A549 (cell line): ENCODE results near the gene SCAP. TPM values are rescaled to one million over a fixed set of nuclear protein-coding genes. Genes with fewer than 3 reads are reported as not detected.

ENCODE experiments used
- ATAC-seq, 2 experiments: fragments of 200-7000 bp in 1 of 2; fragments of >200 bp in 1 of 2; cut with Nextera tagmentation in 1 of 2; cut with Tn5 transposase in 1 of 2; 3 replicates each; pipeline versions ENCODE4 v1.8.0 to v1.9.1; 2018 to 2020; ENCODE audit warnings: mild to moderate bottlenecking in 1 of 2, moderate library complexity in 1 of 2
- CTCF ChIA-PET: fragments of 300-600 bp; sonication (Branson Sonifier 250); formaldehyde crosslinking; extraction: SDS; loops from one replicate; lab custom pipeline; 2021; ENCODE audit warnings: antibody characterized with exemption, inconsistent platforms; lab: Yijun Ruan, JAX
- POLR2A ChIA-PET: fragments of 350-600 bp; formaldehyde crosslinking; extraction: SDS; loops from one replicate; lab custom pipeline; 2021; ENCODE audit warnings: antibody characterized with exemption, inconsistent platforms; lab: Yijun Ruan, JAX
- DNase-seq, 2 experiments: peaks; one replicate each; pipeline versions ENCODE4 v3.0.0 to v3.0.0-alpha.2; 2011 to 2016; ENCODE audit warnings: low read depth in 1 of 2, low spot score in 1 of 2
- FAIRE-seq: peaks from 2 replicates; lab custom pipeline; 2011; peaks lifted over from hg19 to GRCh38; lab: Jason Lieb, UNC
- H3K27ac ChIP-seq, 2 experiments: fragments of >200 bp; sonication (Bioruptor Twin); formaldehyde crosslinking; 3 replicates each; pipeline ENCODE4 v1.5.1; 2016 to 2017
- H3K4me1 ChIP-seq: fragments of >200 bp; sonication (Bioruptor Twin); formaldehyde crosslinking; 3 replicates; pipeline ENCODE4 v1.6.1; 2016
- H3K4me2 ChIP-seq: fragments of >200 bp; sonication (Bioruptor Twin); formaldehyde crosslinking; 3 replicates; pipeline ENCODE4 v1.6.1; 2016
- H3K4me3 ChIP-seq: fragments of >200 bp; sonication (Bioruptor Twin); formaldehyde crosslinking; 3 replicates; pipeline ENCODE4 v1.5.1; 2016
- H3K9me3 ChIP-seq: fragments of >200 bp; sonication (Bioruptor Twin); formaldehyde crosslinking; 3 replicates; pipeline ENCODE4 v1.6.1; 2016
- BCL3 ChIP-seq: fragments of >200 bp; sonication (Bioruptor Twin); formaldehyde crosslinking; IDR thresholded peaks from 3 replicates; pipeline ENCODE4 v1.6.1; 2016
- CTCF ChIP-seq: fragments of >200 bp; sonication (Bioruptor Twin); formaldehyde crosslinking; IDR thresholded peaks from 3 replicates; pipeline ENCODE4 v1.5.1; 2016
- E2F6 ChIP-seq: IDR thresholded peaks from 2 replicates; pipeline ENCODE4 v1.6.1; 2012; ENCODE audit warnings: low read depth, borderline replicate concordance
- EHMT2 ChIP-seq: fragments of 200-600 bp; sonication (generic); IDR thresholded peaks from 2 replicates; pipeline ENCODE4 v1.6.1; 2016; ENCODE audit warnings: antibody characterized with exemption, low read depth, mild to moderate bottlenecking, moderate library complexity
- EP300 ChIP-seq, 2 experiments: fragments of >200 bp; sonication (Bioruptor Twin); formaldehyde crosslinking; IDR thresholded peaks; 2 replicates in 1 of 2; 3 replicates in 1 of 2; pipeline ENCODE4 v1.6.1; 2016 to 2017
- HES2 ChIP-seq: fragments of >200 bp; sonication (Bioruptor Twin); formaldehyde crosslinking; IDR thresholded peaks from 2 replicates; pipeline ENCODE4 v1.6.1; 2016
- HEYL ChIP-seq: fragments of 250-450 bp; sonication (Bioruptor Pico); IDR thresholded peaks from 2 replicates; pipeline ENCODE4 v1.8.0; 2021; ENCODE audit warnings: mild to moderate bottlenecking, moderate library complexity
- HMGXB4 ChIP-seq: fragments of 250-450 bp; sonication (Bioruptor Pico); IDR thresholded peaks from 2 replicates; pipeline ENCODE4 v1.5.0; 2021; ENCODE audit warnings: mild to moderate bottlenecking, moderate library complexity, borderline replicate concordance
- HOXA7 ChIP-seq: fragments of 250-450 bp; sonication (Bioruptor Pico); IDR thresholded peaks from 2 replicates; pipeline ENCODE4 v1.5.0; 2020; ENCODE audit warnings: mild to moderate bottlenecking, moderate library complexity
- HOXB13 ChIP-seq: fragments of 250-450 bp; sonication (Bioruptor Pico); IDR thresholded peaks from 2 replicates; pipeline ENCODE4 v1.5.0; 2020; ENCODE audit warnings: low read depth, mild to moderate bottlenecking, moderate library complexity
- HOXB5 ChIP-seq: fragments of 250-450 bp; sonication (Bioruptor Pico); IDR thresholded peaks from 2 replicates; pipeline ENCODE4 v1.5.0; 2020; ENCODE audit warnings: mild to moderate bottlenecking, moderate library complexity
- JUN ChIP-seq, 2 experiments: fragments of >200 bp; sonication (Bioruptor Twin); formaldehyde crosslinking; IDR thresholded peaks; 2 replicates in 1 of 2; 3 replicates in 1 of 2; pipeline ENCODE4 v1.6.1; 2016 to 2017
- JUNB ChIP-seq: fragments of >200 bp; sonication (Bioruptor Twin); formaldehyde crosslinking; IDR thresholded peaks from 2 replicates; pipeline ENCODE4 v1.6.1; 2016
- MAFK ChIP-seq: fragments of 450-650 bp; IDR thresholded peaks from 2 replicates; pipeline ENCODE4 v1.6.1; 2014; ENCODE audit not compliant: partially characterized antibody
- MAX ChIP-seq: IDR thresholded peaks from 2 replicates; pipeline ENCODE4 v1.6.1; 2012
- POLR2AphosphoS2 ChIP-seq: conservative IDR thresholded peaks from 2 replicates; pipeline ENCODE4 v1.6.1; 2012; ENCODE audit warnings: low read length, improper control_type of control experiment, inconsistent platforms
- RAD21 ChIP-seq, 2 experiments: fragments of >200 bp in 1 of 2; sonication (Bioruptor Twin) in 1 of 2; formaldehyde crosslinking in 1 of 2; IDR thresholded peaks in 1 of 2; conservative IDR thresholded peaks in 1 of 2; 2 replicates in 1 of 2; 3 replicates in 1 of 2; pipeline ENCODE4 v1.6.1; 2012 to 2018; ENCODE audit warnings: inconsistent platforms in 1 of 2
- RARB ChIP-seq: fragments of 250-450 bp; sonication (Bioruptor Pico); IDR thresholded peaks from 2 replicates; pipeline ENCODE4 v1.8.0; 2021; ENCODE audit warnings: mild to moderate bottlenecking, moderate library complexity
- RFX5 ChIP-seq: fragments of 450-650 bp; IDR thresholded peaks from 2 replicates; pipeline ENCODE4 v1.7.1; 2014; ENCODE audit warnings: antibody characterized with exemption, mild to moderate bottlenecking, moderate library complexity
- RNF2 ChIP-seq: fragments of 200-600 bp; sonication (generic); IDR thresholded peaks from 2 replicates; pipeline ENCODE4 v1.6.1; 2016; ENCODE audit warnings: low read depth, mild to moderate bottlenecking, antibody characterized with exemption, moderate library complexity, borderline replicate concordance
- SREBF2 ChIP-seq: fragments of 450-650 bp; IDR thresholded peaks from 2 replicates; pipeline ENCODE4 v1.6.1; 2014; ENCODE audit warnings: mild to moderate bottlenecking, moderate library complexity
- TP53 ChIP-seq: fragments of 250-450 bp; sonication (Bioruptor Pico); IDR thresholded peaks from 2 replicates; pipeline ENCODE4 v1.5.0; 2021; ENCODE audit warnings: mild to moderate bottlenecking, moderate library complexity
- USF2 ChIP-seq: fragments of 450-650 bp; IDR thresholded peaks from 2 replicates; pipeline ENCODE4 v1.6.1; 2014; ENCODE audit warnings: antibody characterized with exemption
- ZC3H11A ChIP-seq: fragments of 450-650 bp; IDR thresholded peaks from 2 replicates; pipeline ENCODE4 v1.6.1; 2014; ENCODE audit warnings: antibody characterized with exemption, mild to moderate bottlenecking
- ZNF302 ChIP-seq: fragments of 250-450 bp; sonication (Bioruptor Pico); IDR thresholded peaks from 2 replicates; pipeline ENCODE4 v1.9.0; 2021; ENCODE audit warnings: inconsistent platforms, mild to moderate bottlenecking, moderate library complexity
- ZSCAN20 ChIP-seq: fragments of 250-450 bp; sonication (Bioruptor Pico); IDR thresholded peaks from 2 replicates; pipeline ENCODE4 v1.8.0; 2022; ENCODE audit warnings: mild to moderate bottlenecking, moderate library complexity
- WGBS: methylation state at CpG from one replicate; pipeline ENCODE4 v1.1.6; 2017; ENCODE audit errors: missing lambda C conversion rate; 5-methylcytosine and 5-hydroxymethylcytosine counted together
- polyA plus RNA-seq, 4 experiments: library from polyadenylated mRNA; depleted of rRNA in 3 of 4; stranded (reverse); fragments of >200 nt; fragmentation: RNase III in 1 of 4; extraction: RNeasy Plus Mini Kit Qiagen cat#74134 plus additional on column Dnase treatment in 1 of 4; gene quantifications; 2 replicates in 3 of 4; 3 replicates in 1 of 4; pipeline ENCODE4 v1.2.3, GENCODE V29; 2011 to 2017

The SCAP gene
- polyA plus RNA-seq, 2 of the 4 experiments (the other 2 are of a cell fraction) = 12.9 to 25.9 TPM

- no peak overlapping the region for H3K4me3 ChIP-seq
- no peak overlapping the region for H3K4me2 ChIP-seq
- WGBS = 82% methylated on average over 11 of the region's 13 CpGs
- CTCF ChIA-PET = interaction anchor here (0.6 to 1.2 kb wide), 3 partner anchors 71 to 421 kb away, joined by 3 to 4 read pairs (median 4); partner anchors contain the start of gene SCAP
- TF ChIP-seq JUNB = no peak
- TF ChIP-seq POLR2AphosphoS2 = no peak
- no peak for TF ChIP-seq MAX
- TF ChIP-seq E2F6 = no peak
- TF ChIP-seq HEYL (CRISPR knock-in tag) = no peak
- no peak for TF ChIP-seq RARB (CRISPR knock-in tag)
- TF ChIP-seq HOXA7 (CRISPR knock-in tag) = no peak
- TF ChIP-seq HMGXB4 = no peak
- no peak for TF ChIP-seq RFX5
- no peak for TF ChIP-seq TP53 (CRISPR knock-in tag)
- no peak for TF ChIP-seq ZNF302 (CRISPR knock-in tag)
- TF ChIP-seq HES2 = no peak
- TF ChIP-seq, all 56 proteins: peak for 0
- FAIRE-seq (no peak), ATAC-seq (no peak), DNase-seq (no peak)
- POLR2A ChIA-PET = interaction anchor here (1.1 kb wide), 1 partner anchor 24 kb away, joined by 5 read pairs; the partner anchor contains the start of gene PTPN23
- no peak overlapping the region for H3K27ac ChIP-seq
- H3K4me1 ChIP-seq = peaks cover 3% of the 10 kb centered on the region; the same call in 1 of the 3 replicates
- no peaks in the 10 kb centered on the region for H3K9me3 ChIP-seq
Measured at GRCh38 chr3:47404431-47404876, 71.3 kb downstream of the SCAP start.

- ATAC-seq (no peak; a peak in 2 of 6 replicates), FAIRE-seq (no peak), DNase-seq (no peak)
- ChIA-PET CTCF (interaction anchor here (0.6 to 1.6 kb wide), 2 partner anchors 22 to 130 kb away, joined by 3 to 7 read pairs; no protein-coding TSS in a partner anchor), POLR2A (no interaction called here)
- H3K4me2 ChIP-seq = no peak overlapping the region
- H3K4me1 ChIP-seq = peaks cover 1% of the 10 kb centered on the region; the same call in 1 of the 3 replicates
- H3K9me3 ChIP-seq = no peaks in the 10 kb centered on the region
- WGBS = 89% methylated on average over 9 of the region's 9 CpGs
- H3K27ac ChIP-seq = no peak overlapping the region
- H3K4me3 ChIP-seq = no peak overlapping the region
- TF ChIP-seq BCL3 (no peak), EHMT2 (no peak), HES2 (no peak), USF2 (no peak), ZC3H11A (no peak), HOXA7 (CRISPR knock-in tag) (no peak), SREBF2 (no peak), EP300 (IDR thresholded peaks at IDR 0.05) (no peak), MAX (no peak), RAD21 (conservative IDR thresholded peaks at IDR 0.05 in 1 of 2, IDR thresholded peaks at IDR 0.05 in 1 of 2) (no peak), HOXB5 (CRISPR knock-in tag) (no peak), JUN (IDR thresholded peaks at IDR 0.05) (no peak), MAFK (no peak), HOXB13 (CRISPR knock-in tag) (no peak), RNF2 (no peak), ZSCAN20 (CRISPR knock-in tag) (no peak), CTCF (no peak)
Measured at GRCh38 chr3:47399531-47400270, 76.0 kb downstream of the SCAP start.
